Urothelium cell line (cell line): ENCODE data around the gene ARMC9.
"Not testable (repeated sequence)": the region's sequence is repeated elsewhere in the genome, so short reads cannot be mapped to it uniquely, and the experiment has no call there.

Experiments used
- DNase-seq: peaks from one replicate; pipeline ENCODE4 v3.0.0; 2011; ENCODE audit warnings: low spot score, mixed read lengths
- FAIRE-seq: peaks from 2 replicates; lab custom pipeline; 2011; peaks lifted over from hg19 to GRCh38; lab: Jason Lieb, UNC

The ARMC9 gene

DNA sequence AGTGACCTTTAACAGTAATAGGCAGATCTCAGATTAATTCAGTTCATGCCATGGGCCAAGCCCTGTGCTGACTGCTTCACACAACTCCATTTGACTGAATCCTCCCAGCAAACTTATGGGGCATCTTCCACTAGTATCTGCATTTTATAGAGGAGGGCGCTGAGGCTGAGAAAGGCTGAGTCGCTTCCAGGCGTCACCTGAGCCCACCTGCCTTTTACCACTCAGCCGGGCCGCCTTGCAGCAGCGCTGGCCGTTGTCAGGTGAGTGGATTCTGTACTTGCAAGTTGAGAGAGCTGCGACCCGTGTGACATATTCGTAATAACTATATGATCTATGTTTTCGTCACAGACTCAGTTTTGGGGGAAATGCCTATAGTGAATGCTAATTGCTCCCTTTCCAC, 137.8 kb downstream of the ARMC9 start:
- FAIRE-seq, result no peak
- no peak for DNase-seq

DNA sequence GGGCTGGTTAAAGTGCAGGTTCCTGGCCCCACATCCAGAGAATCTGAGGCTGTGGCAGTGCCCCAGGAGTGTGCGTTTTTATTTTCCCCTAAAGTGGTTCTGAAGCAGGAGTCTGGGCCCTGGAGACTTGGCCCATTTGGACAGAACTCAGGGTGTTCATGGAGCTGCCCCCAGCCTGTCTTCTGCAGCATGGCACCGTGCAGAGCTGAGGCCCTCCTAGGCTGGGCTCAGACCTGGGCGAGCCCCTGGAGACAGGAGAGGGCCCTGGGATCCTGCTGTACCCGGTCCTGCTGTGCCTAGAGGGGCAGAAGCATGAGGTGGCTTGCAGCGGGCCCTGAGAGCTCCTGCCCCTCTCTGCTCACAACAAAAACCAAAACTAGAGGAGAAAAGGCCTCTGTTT, 138.3 kb downstream of the ARMC9 start:
- FAIRE-seq (no peak), DNase-seq (no peak)

GRCh38 chr2:231337807-231338759, 139.7 kb downstream of the ARMC9 start:
- DNase-seq (no peak), FAIRE-seq (no peak)

- no peak for FAIRE-seq
- no peak for DNase-seq
Measured at GRCh38 chr2:231339316-231339715, 140.9 kb downstream of the ARMC9 start.

- FAIRE-seq (no peak), DNase-seq (no peak)
Measured at GRCh38 chr2:231341100-231341499, 142.7 kb downstream of the ARMC9 start.

DNA sequence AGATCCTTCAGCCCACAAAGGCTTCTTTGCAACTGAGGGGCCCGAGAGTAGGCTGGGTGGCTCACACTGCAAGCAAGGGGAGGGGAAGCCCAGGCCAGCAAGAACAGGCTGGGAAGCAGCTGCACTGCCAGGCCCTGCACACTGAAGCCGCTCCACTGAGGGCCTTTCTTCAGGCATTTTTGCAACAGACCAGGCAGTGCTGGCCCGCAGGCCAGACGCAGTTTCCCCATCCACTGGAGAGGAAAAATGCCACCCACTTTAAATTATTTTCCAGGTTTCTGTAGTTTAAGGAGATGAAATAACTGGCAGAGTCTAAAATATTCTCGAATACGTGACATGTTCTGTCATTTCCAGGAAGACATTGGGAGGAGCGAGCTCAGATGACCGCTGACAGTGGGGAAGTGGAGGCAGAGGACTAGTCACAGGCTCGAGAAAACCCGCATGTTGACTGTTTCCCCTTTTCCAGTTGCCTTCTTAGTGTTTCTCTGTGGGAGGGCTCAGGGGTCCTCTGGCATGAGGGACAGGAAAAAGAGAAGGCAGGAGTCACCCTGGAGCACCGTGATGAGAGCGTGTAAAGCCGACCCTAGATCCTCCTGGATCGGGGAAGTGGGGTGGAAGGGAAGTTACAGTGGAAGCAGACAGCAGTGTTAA, 143.8 kb downstream of the ARMC9 start:
- FAIRE-seq (no peak), DNase-seq (no peak)

- no peak for FAIRE-seq
- no peak for DNase-seq
Measured at GRCh38 chr2:231343006-231343710, 144.7 kb downstream of the ARMC9 start.

GRCh38 chr2:231343988-231344387, 145.6 kb downstream of the ARMC9 start:
- DNase-seq (no peak), FAIRE-seq (no peak)

DNA sequence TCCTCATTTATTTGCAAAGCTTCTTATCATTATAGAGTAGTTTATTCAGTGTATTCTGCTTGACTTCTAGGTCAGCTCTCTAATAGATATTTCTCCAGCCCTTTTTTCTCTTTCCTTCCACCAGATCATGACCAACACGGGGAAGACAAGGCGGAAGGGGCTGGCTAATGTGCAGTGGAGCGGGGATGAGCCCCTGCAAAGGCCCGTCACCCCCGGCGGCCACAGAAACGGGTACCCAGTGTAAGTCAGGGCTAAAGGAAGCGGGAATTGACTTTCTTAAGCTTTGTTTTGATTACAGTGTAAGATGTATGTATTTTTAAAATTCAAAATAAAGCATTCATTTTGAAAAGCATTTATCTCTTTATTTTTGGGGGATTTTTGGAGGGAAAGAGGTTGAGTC, 146.4 kb downstream of the ARMC9 start:
- DNase-seq (no peak), FAIRE-seq (no peak)

DNA sequence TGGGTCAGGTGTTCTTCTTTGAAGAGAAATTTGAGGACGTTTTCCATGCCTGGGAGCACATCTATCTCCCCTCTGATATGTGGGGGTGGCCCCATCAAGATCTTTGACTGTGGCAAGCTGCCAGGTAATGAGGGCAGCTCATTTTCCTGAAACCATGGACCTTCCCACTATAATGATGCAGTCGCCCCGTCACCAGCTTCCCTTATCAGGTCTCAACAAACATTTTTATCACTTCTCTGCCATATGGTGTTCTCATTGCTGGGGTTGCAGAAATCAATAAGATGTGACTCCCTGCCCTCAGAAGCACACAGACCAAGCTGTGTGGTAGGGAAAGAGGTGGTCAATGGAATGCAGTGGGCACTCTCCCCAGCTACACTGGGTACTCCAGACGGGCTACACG, 148.7 kb downstream of the ARMC9 start:
- no peak for DNase-seq
- no peak for FAIRE-seq

- DNase-seq (no peak), FAIRE-seq (no peak)
Measured at GRCh38 chr2:231347638-231348037, 149.2 kb downstream of the ARMC9 start.

GRCh38 chr2:231348173-231348572, 149.7 kb downstream of the ARMC9 start:
- no peak for FAIRE-seq
- no peak for DNase-seq

- FAIRE-seq (no peak), DNase-seq (no peak)
Measured at GRCh38 chr2:231348704-231349373, 150.4 kb downstream of the ARMC9 start.

DNA sequence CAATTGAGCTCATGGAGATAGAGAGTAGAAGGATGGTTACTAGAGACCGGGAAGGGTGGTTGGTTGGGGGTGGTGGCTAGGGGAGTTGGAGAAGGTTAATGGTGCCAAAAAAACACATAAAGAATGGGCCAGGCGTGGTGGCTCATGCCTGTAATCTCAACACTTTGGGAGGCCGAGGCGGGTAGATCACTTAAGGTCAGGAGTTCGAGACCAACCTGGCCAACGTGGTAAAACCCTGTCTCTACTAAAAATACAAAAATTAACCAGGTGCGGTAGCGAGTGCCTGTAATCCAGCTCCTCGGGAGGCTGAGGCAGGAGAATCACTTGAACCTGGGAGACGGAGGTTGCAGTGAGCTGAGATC, 150.9 kb downstream of the ARMC9 start:
- not testable (repeated sequence) for FAIRE-seq, DNase-seq

DNA sequence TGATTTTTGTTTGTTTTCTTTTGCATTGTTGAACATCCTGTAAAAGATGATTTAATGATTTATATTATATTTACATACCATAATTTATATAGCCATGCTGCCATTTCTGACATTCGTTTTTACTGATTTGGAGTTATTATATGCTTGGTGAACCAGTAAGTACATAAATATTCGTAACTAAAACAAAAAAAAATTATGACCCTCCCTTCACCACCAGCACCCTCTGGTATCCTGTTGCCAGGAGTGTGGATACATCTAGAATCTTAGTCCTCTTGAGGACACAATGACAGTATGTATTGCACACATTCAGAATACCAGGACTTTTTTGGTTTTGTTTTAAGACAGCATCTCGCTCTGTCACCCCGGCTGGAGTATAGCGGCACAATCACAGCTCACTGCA, 153.2 kb downstream of the ARMC9 start:
- FAIRE-seq, result no peak
- no peak for DNase-seq

DNA sequence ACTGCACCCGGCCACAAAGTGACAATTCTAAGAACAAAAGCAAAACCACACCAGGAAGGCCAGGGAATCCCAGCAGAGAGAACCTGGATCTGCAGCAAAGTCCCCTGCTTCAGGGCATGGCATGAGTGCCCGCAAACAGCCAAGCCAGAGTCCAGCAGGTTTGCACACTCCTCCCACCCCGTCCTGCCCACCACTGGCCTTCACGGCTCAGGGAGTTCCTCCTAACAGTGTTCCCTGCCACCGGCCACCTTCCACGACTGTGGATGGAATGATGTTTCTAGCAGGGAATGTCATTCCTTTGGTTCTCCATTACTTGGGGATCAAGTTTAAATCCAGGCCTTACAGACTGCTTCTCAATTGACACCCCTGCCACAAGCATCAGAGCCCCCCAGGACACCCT, 155.0 kb downstream of the ARMC9 start:
- FAIRE-seq (no peak), DNase-seq (no peak)

DNA sequence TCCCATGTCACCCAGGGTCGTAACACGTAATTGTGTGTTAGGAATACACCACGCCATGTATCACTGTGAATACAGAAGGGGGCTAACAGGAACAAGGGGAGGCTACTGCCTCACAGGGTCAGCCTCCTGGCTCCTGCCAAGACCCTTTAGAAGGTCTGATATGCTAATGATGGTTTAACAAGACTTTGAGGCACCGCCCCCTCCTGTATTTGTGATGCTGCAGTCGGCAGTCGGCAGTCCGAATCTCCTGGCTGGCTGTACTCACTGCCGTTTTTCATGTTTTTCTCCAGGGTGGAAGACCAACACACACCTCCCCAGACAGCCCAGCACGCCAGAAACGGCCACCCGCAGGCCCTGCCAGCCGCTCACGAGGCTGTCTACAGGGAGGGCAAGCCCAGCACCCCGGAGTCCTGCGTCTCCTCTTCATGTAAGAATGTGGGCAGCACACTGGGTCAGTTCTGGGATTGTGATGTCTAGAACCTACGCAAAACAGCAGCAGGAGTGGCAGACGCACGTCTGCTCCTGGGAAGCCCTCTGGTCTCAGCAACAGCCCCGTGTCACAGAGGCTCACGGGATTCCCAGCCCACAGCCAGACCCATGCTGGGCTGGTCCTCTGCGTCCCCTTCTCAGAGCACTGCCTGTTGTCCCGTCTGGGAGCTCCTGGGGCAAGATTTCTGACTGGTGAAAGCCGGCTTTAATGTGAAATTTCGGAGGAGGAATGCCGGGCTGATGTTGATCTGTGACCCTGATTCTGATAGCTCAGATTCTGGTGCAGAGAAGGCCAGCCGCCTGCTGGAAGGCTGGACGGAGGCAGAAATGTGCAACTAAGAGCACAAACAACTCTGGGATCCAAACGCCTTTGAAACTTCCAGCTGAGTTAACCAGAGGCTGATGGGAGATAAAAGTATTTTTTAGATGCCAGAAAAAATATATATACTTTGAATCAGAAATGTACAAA, 157.4 kb downstream of the ARMC9 start:
- FAIRE-seq (no peak), DNase-seq (no peak)

DNA sequence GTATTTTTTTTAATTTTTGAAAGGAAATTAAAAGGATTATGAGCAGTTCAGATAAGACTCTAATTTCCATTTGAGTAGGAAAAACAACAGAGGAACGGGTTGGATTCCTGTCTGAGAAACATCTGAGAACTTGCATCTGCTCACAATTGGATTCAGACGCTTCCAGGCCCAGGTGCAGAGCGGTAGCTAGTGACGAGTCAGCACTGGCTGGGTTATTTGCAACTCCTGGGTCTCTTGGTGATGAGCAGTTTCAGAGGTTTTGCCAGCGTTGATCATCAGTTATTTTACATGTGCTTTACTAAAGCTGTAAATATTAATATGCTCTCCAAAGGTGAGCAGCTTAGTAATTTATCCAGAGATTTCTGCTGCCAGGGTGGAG, 158.0 kb downstream of the ARMC9 start:
- FAIRE-seq, result no peak

DNA sequence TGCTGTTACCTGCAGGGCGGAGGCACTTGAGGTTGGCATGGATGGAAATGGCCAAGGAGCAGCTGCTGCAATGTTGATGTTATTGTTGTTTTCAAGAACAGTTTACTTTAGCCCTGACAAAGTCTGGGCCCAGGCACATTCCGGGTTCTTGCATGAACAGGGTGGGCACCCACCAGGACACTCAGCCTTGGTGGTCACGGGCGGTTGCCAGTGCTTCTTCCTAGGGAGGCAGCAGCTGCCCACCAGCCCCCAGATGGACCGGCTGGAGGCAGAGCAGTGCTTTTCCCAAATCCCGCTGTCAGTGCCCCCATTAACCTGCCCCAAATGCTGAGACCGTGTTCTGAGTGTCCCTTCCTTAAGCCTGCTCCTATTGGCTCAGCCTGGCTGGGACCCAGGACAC, 158.6 kb downstream of the ARMC9 start:
- no peak for DNase-seq
- FAIRE-seq, result no peak

More for the DNA sequence above, 158.0 kb downstream of the ARMC9 start:
- no peak for DNase-seq

DNA sequence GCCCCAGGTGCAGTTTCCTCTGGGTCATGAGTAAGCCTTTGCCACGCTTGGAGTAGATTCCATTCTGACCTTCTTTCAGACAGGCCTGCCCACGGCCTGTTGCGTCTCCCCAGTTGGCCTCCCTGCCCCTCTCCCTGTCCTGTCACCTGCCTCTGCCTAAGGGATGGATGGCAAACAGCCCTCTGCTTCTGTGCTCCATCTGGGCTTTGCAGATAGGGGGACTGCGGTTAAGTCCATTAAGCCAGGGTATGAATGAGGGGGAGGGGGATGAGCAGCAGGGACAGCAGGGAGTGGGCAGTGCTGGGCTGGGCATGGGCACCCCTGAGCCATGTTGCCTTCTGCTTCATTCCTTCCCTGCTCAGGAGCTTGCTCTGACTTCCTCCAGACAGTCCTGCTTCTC, 159.5 kb downstream of the ARMC9 start:
- no peak for FAIRE-seq
- DNase-seq, result no peak
